Fibroblast of villous mesenchyme (primary cell): Measurements from ENCODE around the gene CROT. TPM values are rescaled to one million over a fixed set of nuclear protein-coding genes. Genes with fewer than 3 reads are reported as not detected.

ENCODE experiments used
- DNase-seq: peaks from one replicate; pipeline ENCODE4 v3.0.0-alpha.2; 2010; ENCODE audit warnings: low read depth
- H3K4me3 ChIP-seq: 2 replicates; pipeline ENCODE4 v1.5.1; 2011; ENCODE audit warnings: low read depth, mild to moderate bottlenecking, low read length
- CTCF ChIP-seq: IDR thresholded peaks from 2 replicates; pipeline ENCODE4 v1.5.1; 2012; ENCODE audit warnings: low read depth, mild to moderate bottlenecking, low read length; ENCODE audit not compliant: insufficient read depth
- total RNA-seq: library from RNA; depleted of rRNA; stranded (reverse); fragments of >200 nt; gene quantifications from 2 replicates; pipeline ENCODE4 v1.2.3, GENCODE V29; 2012

Gene CROT
- total RNA-seq, 1 donor, result 34.1 TPM

- no peak for TF ChIP-seq CTCF
- H3K4me3 ChIP-seq, result no peak overlapping the region
- DNase-seq, result no peak
Measured at GRCh38 chr7:87342231-87342630, 3.2 kb upstream of the CROT start.

GRCh38 chr7:87344446-87344845 is 1.0 kb upstream of the CROT start:
- H3K4me3 ChIP-seq, result peak overlapping the region; percentile 77
- no peak for TF ChIP-seq CTCF
- no peak for DNase-seq

GRCh38 chr7:87345962-87346371 is 503 bp downstream of the CROT start:
- no peak for TF ChIP-seq CTCF
- peak overlapping the region; percentile 77 for H3K4me3 ChIP-seq
- no peak for DNase-seq

- H3K4me3 ChIP-seq, result no peak overlapping the region
Measured at GRCh38 chr7:87347207-87347606, 1.7 kb downstream of the CROT start.

GRCh38 chr7:87347664-87348063 is 2.2 kb downstream of the CROT start:
- H3K4me3 ChIP-seq, result no peak overlapping the region
- TF ChIP-seq CTCF, result no peak
- DNase-seq, result no peak

More at GRCh38 chr7:87347207-87347606, 1.7 kb downstream of the CROT start:
- no peak for DNase-seq
- TF ChIP-seq CTCF, result no peak

- DNase-seq, result no peak
- no peak for TF ChIP-seq CTCF
- no peak overlapping the region for H3K4me3 ChIP-seq
Measured at GRCh38 chr7:87354749-87355148, 9.3 kb downstream of the CROT start.

GRCh38 chr7:87356448-87356847 is 11.0 kb downstream of the CROT start:
- no peak overlapping the region for H3K4me3 ChIP-seq
- TF ChIP-seq CTCF, result no peak
- no peak for DNase-seq
